ENCODE data around the gene PCDHGB6.

GRCh38 chr5:141363952-141364660 is 43.7 kb upstream of the PCDHGB6 start, which contains the start of gene PCDHGA5:
- TF ChIP-seq, protein P1, sequence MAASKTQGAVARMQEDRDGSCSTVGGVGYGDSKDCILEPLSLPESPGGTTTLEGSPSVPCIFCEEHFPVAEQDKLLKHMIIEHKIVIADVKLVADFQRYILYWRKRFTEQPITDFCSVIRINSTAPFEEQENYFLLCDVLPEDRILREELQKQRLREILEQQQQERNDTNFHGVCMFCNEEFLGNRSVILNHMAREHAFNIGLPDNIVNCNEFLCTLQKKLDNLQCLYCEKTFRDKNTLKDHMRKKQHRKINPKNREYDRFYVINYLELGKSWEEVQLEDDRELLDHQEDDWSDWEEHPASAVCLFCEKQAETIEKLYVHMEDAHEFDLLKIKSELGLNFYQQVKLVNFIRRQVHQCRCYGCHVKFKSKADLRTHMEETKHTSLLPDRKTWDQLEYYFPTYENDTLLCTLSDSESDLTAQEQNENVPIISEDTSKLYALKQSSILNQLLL (CRISPR knock-in tag; IDR thresholded peaks at IDR 0.05; ENCODE audit: borderline replicate concordance), result no peak
- TF ChIP-seq TEAD4 (IDR thresholded peaks at IDR 0.05; ENCODE audit: low read length) (no peak), TEAD4 (CRISPR knock-in tag; IDR thresholded peaks at IDR 0.05; ENCODE audit: borderline replicate concordance) (no peak), ZNF79 (CRISPR knock-in tag; IDR thresholded peaks at IDR 0.05; ENCODE audit: low read depth) (no peak), ZBTB7A (IDR thresholded peaks at IDR 0.05; ENCODE audit: borderline replicate concordance, control insufficient read depth, low read depth, low read length) (no peak)

All from K562 (cell line).